ENCODE data around the gene KMT2A.
A peak's percentile ranks its signal among the peaks of the same experiment; 100 is the strongest.

Gene KMT2A

DNA sequence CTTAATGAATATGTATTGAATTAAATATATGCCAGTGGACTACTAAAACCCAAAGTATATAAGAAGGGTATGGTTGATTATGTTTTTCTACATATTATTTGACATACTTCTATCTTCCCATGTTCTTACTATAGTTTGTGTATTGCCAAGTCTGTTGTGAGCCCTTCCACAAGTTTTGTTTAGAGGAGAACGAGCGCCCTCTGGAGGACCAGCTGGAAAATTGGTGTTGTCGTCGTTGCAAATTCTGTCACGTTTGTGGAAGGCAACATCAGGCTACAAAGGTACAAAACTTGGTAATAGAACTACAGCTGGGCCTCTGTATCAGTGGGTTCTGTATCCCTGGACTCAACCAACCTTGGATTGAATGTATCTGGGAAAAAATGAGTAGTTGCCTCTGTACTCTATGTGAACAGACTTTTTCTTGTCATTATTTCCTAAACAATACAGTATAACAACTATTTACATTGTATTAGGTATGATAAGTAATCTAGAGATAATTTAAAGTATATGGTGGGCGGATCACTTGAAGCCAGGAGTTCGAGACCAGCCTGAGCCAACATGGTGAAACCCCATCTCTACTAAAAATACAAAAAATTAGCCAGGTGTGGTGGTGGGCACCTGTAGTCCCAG, 52.3 kb downstream of the KMT2A start:
- FAIRE-seq, result peak; percentile 86

DNA sequence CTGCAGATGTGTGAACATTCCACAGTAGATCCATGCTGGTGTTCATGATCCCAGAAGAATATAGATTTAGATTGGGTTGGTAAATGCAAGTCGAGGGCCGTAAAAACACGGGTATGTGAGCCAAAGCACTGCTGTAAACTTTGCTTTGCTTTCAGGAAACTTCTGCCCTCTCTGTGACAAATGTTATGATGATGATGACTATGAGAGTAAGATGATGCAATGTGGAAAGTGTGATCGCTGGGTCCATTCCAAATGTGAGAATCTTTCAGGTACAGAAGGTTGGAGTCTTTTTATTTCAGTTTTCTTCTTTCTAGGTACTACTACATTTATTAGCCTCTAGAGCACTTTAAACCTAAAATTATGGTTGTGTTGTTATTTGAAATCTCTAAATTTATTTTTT, 54.7 kb downstream of the KMT2A start:
- FAIRE-seq, result no peak

DNA sequence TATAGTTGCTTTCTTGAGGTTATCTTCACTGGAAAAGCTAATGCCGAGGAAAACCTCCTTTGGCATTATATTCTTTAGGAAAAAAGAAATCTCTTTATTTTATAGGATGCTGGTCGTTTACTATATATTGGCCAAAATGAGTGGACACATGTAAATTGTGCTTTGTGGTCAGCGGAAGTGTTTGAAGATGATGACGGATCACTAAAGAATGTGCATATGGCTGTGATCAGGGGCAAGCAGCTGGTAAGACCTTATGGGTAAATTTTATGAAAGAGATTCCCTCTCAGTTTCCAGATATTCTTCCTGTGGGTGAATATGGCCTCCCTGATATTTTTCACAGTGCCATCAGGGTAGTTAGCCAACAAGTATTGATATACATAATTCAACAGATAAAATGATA, 61.5 kb downstream of the KMT2A start:
- FAIRE-seq, result no peak

DNA sequence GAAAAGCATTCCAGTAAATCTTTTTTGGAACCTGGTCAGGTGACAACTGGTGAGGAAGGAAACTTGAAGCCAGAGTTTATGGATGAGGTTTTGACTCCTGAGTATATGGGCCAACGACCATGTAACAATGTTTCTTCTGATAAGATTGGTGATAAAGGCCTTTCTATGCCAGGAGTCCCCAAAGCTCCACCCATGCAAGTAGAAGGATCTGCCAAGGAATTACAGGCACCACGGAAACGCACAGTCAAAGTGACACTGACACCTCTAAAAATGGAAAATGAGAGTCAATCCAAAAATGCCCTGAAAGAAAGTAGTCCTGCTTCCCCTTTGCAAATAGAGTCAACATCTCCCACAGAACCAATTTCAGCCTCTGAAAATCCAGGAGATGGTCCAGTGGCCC, 66.9 kb downstream of the KMT2A start:
- no peak for FAIRE-seq

DNA sequence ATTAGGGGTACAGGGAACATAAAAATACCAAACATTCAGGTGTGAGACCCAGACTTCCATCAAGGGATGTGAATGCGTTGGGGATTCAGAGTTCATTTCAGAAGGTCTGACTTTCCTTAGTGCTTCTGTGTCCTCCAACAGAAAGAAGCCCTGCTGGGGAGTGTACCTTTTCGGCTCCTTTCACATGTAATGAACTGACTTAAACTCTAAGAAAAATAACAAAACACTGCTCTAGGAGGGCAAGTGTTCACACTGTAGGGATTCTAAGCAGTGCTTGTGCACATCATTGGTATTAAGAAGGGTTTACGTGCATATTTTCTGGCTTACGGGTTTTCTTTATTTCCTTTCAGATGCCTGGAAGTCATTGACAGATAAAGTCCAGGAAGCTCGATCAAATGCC, 75.3 kb downstream of the KMT2A start:
- FAIRE-seq, result no peak

DNA sequence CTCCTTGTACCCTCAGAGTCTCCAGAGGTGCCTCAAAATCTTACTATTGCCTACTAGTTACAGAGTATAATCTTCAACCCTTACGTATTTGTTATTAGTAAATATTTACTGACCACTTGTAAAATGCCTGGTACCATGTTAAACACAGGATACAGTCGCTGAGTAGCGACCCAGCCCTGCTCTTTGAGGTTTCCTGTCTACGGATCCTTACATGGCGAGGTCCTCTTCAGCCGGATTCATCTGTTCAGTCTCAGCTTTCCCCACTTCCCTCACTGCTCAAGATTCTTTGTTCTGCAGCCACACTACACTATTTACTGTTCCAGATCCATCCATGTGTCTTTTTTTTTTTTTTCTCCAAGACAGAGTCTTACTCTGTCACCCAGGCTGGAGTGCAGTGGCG, 77.8 kb downstream of the KMT2A start:
- no peak for FAIRE-seq

DNA sequence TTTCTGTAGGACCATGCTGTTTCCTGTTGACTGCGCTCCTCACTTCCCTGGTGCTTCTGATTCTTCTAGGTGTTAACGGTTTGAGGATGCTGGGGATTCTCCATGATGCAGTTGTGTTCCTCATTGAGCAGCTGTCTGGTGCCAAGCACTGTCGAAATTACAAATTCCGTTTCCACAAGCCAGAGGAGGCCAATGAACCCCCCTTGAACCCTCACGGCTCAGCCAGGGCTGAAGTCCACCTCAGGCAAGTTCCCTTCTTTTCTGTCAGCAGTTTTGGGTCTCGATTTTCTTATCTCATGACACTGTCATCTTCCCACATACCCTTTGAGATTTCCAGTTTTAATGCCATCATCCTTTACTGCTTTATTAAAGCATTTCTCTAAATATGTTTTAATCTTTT, 83.3 kb downstream of the KMT2A start:
- no peak for FAIRE-seq

DNA sequence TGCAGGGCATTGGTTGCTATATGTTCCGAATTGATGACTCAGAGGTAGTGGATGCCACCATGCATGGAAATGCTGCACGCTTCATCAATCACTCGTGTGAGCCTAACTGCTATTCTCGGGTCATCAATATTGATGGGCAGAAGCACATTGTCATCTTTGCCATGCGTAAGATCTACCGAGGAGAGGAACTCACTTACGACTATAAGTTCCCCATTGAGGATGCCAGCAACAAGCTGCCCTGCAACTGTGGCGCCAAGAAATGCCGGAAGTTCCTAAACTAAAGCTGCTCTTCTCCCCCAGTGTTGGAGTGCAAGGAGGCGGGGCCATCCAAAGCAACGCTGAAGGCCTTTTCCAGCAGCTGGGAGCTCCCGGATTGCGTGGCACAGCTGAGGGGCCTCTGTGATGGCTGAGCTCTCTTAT, 85.6 kb downstream of the KMT2A start:
- FAIRE-seq, result no peak

DNA sequence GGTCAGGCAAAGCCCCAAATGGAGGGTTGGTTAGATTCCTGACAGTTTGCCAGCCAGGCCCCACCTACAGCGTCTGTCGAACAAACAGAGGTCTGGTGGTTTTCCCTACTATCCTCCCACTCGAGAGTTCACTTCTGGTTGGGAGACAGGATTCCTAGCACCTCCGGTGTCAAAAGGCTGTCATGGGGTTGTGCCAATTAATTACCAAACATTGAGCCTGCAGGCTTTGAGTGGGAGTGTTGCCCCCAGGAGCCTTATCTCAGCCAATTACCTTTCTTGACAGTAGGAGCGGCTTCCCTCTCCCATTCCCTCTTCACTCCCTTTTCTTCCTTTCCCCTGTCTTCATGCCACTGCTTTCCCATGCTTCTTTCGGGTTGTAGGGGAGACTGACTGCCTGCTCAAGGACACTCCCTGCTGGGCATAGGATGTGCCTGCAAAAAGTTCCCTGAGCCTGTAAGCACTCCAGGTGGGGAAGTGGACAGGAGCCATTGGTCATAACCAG, 86.3 kb downstream of the KMT2A start:
- FAIRE-seq, result no peak

DNA sequence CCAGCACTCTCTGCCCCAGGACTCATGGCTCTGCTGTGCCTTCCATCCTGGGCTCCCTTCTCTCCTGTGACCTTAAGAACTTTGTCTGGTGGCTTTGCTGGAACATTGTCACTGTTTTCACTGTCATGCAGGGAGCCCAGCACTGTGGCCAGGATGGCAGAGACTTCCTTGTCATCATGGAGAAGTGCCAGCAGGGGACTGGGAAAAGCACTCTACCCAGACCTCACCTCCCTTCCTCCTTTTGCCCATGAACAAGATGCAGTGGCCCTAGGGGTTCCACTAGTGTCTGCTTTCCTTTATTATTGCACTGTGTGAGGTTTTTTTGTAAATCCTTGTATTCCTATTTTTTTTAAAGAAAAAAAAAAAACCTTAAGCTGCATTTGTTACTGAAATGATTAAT, 88.1 kb downstream of the KMT2A start:
- no peak for FAIRE-seq

DNA sequence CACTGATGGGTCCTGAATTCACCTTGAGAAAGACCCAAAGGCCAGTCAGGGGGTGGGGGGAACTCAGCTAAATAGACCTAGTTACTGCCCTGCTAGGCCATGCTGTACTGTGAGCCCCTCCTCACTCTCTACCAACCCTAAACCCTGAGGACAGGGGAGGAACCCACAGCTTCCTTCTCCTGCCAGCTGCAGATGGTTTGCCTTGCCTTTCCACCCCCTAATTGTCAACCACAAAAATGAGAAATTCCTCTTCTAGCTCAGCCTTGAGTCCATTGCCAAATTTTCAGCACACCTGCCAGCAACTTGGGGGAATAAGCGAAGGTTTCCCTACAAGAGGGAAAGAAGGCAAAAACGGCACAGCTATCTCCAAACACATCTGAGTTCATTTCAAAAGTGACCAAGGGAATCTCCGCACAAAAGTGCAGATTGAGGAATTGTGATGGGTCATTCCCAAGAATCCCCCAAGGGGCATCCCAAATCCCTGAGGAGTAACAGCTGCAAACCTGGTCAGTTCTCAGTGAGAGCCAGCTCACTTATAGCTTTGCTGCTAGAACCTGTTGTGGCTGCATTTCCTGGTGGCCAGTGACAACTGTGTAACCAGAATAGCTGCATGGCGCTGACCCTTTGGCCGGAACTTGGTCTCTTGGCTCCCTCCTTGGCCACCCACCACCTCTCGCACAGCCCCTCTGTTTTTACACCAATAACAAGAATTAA, 88.6 kb downstream of the KMT2A start:
- no peak for FAIRE-seq

DNA sequence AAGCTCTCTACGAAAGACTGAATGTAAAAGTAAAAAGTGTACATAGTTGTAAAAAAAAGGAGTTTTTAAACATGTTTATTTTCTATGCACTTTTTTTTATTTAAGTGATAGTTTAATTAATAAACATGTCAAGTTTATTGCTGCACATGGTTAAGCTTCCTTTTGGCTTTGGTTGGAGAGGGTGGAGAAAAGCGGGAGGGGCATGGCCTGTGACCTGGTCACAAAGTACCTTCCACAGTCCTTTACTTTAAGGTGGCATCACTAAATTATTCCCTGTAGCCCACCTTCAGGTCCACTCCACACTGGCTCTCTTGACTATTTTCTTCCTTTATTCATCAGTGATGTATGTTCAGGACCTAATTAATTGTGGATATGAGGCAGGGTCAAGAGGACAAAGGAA, 90.4 kb downstream of the KMT2A start:
- FAIRE-seq, result no peak

DNA sequence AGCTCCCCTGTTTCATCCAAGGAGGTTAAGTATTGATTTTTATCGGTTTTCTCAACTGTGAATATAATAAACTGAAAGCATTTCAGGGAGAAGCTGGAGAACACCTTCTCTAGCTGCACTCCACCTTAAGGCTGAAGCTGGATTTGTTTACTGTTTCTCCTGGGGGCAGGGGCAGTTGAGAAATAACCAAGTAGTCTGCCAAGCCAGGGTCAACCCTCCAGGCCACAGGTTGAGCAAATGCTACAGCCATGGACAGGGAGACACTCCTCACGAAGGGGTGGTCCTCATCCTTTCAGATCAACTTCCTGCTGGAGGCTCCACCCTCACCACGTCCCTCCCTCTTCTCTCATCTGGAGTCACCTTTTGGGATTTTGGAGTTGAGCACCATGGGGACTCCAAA, 90.8 kb downstream of the KMT2A start, which contains the start of gene TTC36:
Gene TTC36, plus strand, starts transcription at position 366 of the 400 bp plus-strand sequence. Its CDS starts 21 bp downstream, at position 387.
- FAIRE-seq, result no peak

DNA sequence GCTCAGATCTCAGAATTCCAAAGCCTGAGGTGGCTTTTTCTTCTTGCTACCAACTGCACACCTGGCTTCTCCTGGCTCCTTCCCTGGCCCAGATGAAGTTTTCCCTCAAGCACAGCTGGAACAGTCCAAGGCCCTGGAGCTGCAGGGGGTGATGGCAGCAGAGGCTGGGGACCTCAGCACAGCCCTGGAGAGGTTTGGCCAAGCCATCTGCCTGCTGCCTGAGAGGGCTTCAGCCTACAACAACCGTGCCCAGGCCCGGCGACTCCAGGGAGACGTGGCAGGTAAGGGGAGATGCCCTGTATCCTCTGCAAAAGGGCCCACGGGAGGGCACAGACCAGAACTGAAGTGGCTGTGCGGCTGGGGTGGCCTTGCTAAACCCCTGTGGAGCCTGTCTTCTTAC, 92.2 kb downstream of the KMT2A start:
- no peak for FAIRE-seq

DNA sequence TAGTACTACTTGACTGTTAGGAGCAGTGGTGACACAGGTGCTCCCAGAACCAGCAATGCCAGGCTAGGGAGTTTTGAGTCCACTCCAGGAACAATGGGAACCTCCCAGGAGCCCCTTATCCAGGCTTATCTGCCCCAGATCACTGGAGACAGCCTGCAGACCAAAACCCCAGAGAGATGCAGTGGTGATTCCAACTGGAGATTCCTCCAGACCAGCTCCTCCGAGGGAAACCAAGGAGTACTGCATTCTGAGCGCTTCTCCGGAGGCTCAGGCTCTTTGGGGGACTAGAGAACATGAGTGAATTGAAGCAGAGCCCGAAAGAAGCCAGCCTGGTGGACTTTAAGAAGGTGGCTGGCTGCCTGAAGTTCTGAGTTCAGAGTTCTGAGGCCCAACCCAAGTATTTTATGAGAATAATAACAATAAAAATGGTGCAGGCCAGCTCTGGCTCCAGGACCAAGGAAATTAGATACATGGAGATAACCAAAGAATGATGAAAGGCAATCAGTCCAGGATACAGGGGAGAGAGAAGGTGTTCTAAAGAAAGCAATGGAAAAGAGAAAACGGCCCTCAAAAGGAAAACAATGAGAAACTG, 93.4 kb downstream of the KMT2A start:
- FAIRE-seq, result no peak

DNA sequence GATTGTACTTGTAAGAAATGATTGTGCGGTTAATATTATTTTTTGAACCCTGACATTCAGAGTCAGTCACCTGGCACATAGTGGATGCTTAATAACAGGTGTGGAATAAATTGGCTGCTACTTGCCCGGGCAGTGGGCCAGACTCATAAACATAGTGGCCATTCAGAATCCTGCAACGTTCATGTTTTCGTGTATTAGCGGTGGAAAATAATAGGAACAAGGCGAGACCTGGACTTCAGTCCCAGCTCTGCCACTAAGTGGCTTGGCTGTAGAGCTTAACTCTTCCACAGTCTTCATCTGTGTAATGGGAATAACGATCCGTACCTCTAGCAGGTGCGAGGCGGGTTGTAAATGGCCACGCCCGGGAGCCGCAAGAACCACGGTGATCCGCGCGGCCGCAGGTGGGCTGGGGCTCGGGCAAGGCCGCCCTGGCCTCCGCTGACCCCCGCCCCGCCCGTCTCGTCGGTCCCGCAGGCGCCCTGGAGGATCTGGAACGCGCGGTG, 93.9 kb downstream of the KMT2A start:
- FAIRE-seq, result peak; percentile 24

DNA sequence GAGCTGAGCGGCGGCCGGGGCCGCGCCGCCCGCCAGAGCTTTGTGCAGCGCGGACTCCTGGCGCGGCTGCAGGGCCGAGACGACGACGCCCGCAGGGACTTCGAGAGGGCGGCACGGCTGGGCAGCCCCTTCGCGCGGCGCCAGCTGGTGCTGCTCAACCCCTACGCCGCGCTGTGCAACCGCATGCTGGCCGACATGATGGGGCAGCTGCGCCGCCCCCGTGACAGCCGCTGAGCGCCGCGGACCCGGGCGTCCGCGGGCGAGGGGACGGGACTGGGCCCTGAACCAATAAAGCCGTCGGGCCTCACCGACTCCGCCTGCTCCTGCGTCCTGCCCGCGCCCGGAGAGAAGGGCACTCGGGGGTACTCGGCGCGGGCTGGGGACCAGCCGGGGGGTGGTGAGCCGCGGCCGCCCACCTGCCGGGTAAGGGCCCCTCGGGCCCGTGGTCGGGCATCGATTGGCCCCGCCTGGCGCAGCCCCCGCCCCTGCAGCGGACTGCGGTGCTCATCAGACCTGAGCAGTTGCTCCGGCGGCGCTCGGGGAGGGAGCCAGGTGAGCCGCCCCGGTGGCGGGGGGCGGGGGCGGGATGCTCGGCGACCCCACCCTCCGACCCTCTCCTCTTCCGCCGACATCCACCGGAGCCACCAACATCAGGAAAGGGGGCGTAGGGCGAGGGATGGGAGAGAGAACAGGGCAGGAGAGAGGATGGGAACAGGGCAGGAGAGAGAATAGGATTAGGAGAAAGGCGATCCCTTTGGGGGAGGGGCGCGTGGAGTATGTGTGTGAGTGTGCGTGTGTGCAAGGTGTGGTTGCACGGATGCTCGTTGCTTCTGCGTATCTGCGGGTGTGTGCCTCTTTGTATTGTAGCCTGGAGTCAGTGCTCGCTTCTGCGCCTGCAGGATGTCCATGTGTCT, 94.6 kb downstream of the KMT2A start, which contains the start of gene TMEM25:
Gene TMEM25, plus strand, starts transcription at position 510 of the 914 bp plus-strand sequence. CDS start 610 bp downstream, outside the sequence.
- no peak for FAIRE-seq

DNA sequence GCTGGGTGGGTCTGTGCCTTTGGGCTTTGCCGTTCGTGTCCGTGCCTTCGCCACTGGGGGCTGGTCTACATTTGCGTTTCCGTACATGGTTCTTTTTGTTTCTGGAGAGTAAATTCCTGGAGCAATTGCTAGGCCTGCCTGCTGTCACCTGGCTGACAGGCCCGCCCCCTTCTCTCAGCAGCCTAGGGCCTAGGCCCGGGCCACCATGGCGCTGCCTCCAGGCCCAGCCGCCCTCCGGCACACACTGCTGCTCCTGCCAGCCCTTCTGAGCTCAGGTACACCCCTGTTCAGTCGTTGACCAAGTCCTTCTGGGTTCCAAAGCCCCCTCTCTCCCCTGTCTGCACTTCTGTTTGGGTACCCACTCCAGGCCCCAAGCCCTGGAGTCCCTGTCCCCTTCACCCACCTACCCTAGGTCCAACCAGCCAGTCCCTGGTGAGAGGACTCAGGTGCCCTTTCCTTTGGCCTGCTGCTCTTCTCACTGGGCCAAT, 95.3 kb downstream of the KMT2A start:
- FAIRE-seq, result no peak

DNA sequence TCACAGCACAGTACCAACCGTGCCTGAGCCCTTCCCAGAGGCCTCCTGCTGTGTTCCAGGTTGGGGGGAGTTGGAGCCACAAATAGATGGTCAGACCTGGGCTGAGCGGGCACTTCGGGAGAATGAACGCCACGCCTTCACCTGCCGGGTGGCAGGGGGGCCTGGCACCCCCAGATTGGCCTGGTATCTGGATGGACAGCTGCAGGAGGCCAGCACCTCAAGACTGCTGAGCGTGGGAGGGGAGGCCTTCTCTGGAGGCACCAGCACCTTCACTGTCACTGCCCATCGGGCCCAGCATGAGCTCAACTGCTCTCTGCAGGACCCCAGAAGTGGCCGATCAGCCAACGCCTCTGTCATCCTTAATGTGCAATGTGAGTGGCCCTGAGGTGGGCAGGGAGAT, 95.8 kb downstream of the KMT2A start:
- FAIRE-seq, result no peak

DNA sequence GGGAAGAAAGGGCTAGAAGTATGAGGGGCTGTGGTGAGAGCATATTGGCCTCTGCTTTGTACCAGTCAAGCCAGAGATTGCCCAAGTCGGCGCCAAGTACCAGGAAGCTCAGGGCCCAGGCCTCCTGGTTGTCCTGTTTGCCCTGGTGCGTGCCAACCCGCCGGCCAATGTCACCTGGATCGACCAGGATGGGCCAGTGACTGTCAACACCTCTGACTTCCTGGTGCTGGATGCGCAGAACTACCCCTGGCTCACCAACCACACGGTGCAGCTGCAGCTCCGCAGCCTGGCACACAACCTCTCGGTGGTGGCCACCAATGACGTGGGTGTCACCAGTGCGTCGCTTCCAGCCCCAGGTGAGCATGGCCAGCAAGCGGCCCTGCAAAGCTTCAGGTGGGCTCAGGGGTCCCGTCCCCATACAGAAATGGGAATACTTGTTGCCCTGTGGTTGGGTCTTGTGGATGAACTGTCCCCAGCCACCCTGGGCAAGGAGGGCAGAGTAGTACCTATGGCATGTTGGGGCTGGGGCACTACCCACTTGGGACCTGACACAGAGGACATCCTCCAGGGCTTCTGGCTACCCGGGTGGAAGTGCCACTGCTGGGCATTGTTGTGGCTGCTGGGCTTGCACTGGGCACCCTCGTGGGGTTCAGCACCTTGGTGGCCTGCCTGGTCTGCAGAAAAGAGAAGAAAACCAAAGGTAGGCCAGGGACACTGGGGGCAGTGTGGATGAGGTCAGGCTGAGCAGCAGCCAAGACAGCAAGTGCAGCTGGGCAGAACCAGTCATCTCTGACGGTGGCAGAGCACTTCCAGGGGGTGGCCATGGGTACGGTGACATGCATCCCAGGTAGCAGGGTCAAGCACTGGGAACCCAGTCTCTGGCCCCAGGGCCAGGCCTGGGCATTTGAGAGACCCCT, 96.8 kb downstream of the KMT2A start:
- no peak for FAIRE-seq
